ENCODE measurements around the gene OR1J1.

DNA sequence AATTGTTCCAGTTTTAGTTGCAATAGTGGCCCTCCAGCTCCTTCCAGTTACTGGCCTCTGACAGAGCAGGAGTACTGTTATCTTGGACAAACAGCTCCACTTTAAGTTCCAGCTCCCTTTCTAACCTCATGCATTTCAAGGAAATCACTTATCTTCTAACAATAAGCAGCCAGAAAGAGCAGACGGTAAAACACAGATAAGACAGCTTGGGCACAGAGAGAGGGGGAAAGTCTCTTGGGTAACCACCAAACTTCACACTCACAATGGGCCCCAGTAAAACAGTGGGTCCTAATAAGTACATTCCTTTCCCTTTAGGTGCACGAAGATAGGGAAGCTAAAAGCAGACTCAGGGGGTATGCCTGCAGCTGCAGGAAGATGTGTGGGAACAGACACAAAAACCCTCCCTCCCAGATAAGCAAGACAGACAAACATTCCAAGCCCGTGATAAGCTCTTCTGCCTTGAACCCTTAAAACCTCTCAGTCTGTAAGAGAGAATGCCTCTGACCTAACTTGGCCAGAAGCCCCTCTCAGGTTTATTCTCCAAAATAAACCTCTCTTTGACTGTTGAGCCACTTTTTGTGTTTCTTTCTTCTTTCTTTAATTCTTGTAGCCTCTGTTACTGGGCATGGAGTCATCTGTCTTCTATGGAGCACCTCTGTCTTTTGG lies 30.8 kb downstream of the OR1J1 start:
- TF ChIP-seq, protein P1, sequence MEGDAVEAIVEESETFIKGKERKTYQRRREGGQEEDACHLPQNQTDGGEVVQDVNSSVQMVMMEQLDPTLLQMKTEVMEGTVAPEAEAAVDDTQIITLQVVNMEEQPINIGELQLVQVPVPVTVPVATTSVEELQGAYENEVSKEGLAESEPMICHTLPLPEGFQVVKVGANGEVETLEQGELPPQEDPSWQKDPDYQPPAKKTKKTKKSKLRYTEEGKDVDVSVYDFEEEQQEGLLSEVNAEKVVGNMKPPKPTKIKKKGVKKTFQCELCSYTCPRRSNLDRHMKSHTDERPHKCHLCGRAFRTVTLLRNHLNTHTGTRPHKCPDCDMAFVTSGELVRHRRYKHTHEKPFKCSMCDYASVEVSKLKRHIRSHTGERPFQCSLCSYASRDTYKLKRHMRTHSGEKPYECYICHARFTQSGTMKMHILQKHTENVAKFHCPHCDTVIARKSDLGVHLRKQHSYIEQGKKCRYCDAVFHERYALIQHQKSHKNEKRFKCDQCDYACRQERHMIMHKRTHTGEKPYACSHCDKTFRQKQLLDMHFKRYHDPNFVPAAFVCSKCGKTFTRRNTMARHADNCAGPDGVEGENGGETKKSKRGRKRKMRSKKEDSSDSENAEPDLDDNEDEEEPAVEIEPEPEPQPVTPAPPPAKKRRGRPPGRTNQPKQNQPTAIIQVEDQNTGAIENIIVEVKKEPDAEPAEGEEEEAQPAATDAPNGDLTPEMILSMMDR (IDR thresholded peaks at IDR 0.05 in 8 of 11, conservative IDR thresholded peaks at IDR 0.05 in 3 of 11), result no peak
- TF ChIP-seq POLR2A (IDR thresholded peaks at IDR 0.05) (no peak), POLR2AphosphoS5 (IDR thresholded peaks at IDR 0.05) (no peak)
